Osteocyte (in vitro differentiated cells): ENCODE results near the gene TNFAIP3. TPM values are rescaled to one million over a fixed set of nuclear protein-coding genes. Genes with fewer than 3 reads are reported as not detected.

Experiments
- DNase-seq: peaks from one replicate; pipeline ENCODE4 v3.0.0; 2021; ENCODE audit warnings: mixed read lengths; ENCODE audit not compliant: unreplicated experiment; ENCODE audit errors: extremely low spot score
- H3K27ac Mint-ChIP-seq: one replicate; pipeline ENCODE4 v1.8.0; 2021; ENCODE audit warnings: mild to moderate bottlenecking, mixed read lengths; ENCODE audit not compliant: unreplicated experiment
- H3K27me3 Mint-ChIP-seq: one replicate; pipeline ENCODE4 v1.8.0; 2021; ENCODE audit warnings: mixed read lengths; ENCODE audit not compliant: unreplicated experiment
- H3K36me3 Mint-ChIP-seq: one replicate; pipeline ENCODE4 v1.8.0; 2021; ENCODE audit warnings: mixed read lengths; ENCODE audit not compliant: unreplicated experiment
- H3K4me1 Mint-ChIP-seq: one replicate; pipeline ENCODE4 v1.8.0; 2021; ENCODE audit warnings: mixed read lengths; ENCODE audit not compliant: unreplicated experiment
- H3K4me3 Mint-ChIP-seq: one replicate; pipeline ENCODE4 v1.8.0; 2021; ENCODE audit warnings: mild to moderate bottlenecking, moderate library complexity, mixed read lengths; ENCODE audit not compliant: unreplicated experiment
- H3K9me3 Mint-ChIP-seq: one replicate; pipeline ENCODE4 v1.8.0; 2021; ENCODE audit warnings: mixed read lengths; ENCODE audit not compliant: unreplicated experiment
- total RNA-seq: library from RNA; stranded (reverse); gene quantifications from 2 replicates; pipeline ENCODE4 v1.2.1, GENCODE V29; 2021
- TF ChIP-seq, protein P1 (sequence below): fragments of 200-600 bp; sonication (generic); IDR thresholded peaks from 2 replicates; pipeline ENCODE4 v1.5.0; 2021; ENCODE audit warnings: antibody characterized with exemption, mild to moderate bottlenecking, moderate library complexity

TNFAIP3 gene
- total RNA-seq, 1 donor from 2014 or later, result 12.0 TPM

DNA sequence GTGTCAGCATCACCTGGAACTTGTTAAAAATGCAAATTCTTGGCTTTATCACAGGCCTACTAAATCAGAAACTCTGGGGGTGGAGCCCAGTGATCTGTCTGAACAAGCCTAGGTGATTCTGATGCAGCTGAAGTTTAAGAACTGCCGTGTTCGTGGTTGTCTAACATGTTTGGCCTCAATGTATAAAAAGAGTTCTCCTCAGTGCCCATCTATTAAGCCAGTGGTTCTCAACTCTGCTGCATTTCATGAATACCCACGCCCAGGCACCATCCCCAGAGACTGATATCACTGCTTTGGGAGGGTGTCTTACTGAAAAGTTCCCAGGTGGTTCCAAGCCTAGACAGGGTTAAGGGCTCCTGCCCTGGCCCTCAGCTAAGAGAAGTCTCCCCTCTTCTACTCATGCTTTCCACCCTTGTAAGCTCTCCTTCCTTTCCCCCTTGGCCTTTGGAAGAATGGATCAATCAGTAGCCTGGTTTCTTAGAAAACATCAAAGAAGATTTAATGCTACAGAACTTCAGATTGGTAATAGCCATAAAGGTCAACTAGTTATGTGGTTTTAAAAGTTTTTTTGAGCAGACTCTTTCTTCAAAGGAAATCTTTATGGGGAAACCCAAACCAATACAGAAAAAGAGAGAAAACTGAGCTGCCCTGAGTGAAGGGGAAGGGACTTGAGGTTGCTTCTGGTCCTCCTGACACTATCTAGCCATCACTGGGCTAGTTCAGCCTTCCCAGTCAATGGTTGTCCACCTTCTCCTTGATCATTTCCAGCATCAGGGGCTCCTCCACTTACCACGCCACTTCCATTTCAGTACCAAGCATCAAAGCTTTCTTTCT lies 38.9 kb upstream of the TNFAIP3 start:
- no peak overlapping the region for H3K4me3 Mint-ChIP-seq
- peaks cover 3% of the 10 kb centered on the region for H3K9me3 Mint-ChIP-seq
- no peaks in the 10 kb centered on the region for H3K36me3 Mint-ChIP-seq
- H3K27me3 Mint-ChIP-seq, result no peaks in the 10 kb centered on the region
- H3K27ac Mint-ChIP-seq, result no peak overlapping the region
- H3K4me1 Mint-ChIP-seq, result peaks cover 36% of the 10 kb centered on the region
- DNase-seq, result no peak
- TF ChIP-seq, protein P1, sequence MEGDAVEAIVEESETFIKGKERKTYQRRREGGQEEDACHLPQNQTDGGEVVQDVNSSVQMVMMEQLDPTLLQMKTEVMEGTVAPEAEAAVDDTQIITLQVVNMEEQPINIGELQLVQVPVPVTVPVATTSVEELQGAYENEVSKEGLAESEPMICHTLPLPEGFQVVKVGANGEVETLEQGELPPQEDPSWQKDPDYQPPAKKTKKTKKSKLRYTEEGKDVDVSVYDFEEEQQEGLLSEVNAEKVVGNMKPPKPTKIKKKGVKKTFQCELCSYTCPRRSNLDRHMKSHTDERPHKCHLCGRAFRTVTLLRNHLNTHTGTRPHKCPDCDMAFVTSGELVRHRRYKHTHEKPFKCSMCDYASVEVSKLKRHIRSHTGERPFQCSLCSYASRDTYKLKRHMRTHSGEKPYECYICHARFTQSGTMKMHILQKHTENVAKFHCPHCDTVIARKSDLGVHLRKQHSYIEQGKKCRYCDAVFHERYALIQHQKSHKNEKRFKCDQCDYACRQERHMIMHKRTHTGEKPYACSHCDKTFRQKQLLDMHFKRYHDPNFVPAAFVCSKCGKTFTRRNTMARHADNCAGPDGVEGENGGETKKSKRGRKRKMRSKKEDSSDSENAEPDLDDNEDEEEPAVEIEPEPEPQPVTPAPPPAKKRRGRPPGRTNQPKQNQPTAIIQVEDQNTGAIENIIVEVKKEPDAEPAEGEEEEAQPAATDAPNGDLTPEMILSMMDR, result no peak

DNA sequence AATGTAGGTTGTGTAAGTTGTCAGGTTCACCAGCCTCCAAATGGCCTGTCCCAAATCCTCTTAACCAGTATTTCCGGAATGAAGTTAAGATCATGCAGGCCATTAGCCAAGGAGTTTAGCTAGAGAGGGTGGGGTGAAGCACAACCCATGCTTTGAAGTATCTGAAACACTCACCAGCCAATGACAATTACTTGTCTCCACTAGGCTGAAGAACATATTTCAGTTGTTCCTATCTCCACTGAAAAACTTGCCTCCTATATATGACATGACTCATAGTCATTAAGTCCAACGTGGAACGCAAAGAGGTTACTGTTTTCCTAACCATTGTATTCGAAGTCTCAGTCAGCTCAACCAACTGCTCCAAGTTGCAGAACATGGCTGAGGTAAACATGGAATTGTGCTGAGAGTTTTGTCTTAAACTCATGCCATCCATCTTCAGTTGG lies 37.4 kb upstream of the TNFAIP3 start:
- no peak for DNase-seq
- Mint-ChIP-seq H3K27me3 (no peaks in the 10 kb centered on the region), H3K36me3 (no peaks in the 10 kb centered on the region), H3K9me3 (peaks cover 3% of the 10 kb centered on the region), H3K27ac (no peak overlapping the region), H3K4me1 (peaks cover 22% of the 10 kb centered on the region), H3K4me3 (no peak overlapping the region)
- TF ChIP-seq, protein P1, result no peak

GRCh38 chr6:137830511-137830911 lies 36.5 kb upstream of the TNFAIP3 start:
- no peak for DNase-seq
- H3K27me3 Mint-ChIP-seq, result no peaks in the 10 kb centered on the region
- peaks cover 19% of the 10 kb centered on the region for H3K4me1 Mint-ChIP-seq
- H3K9me3 Mint-ChIP-seq, result peaks cover 3% of the 10 kb centered on the region
- H3K36me3 Mint-ChIP-seq, result no peaks in the 10 kb centered on the region
- TF ChIP-seq, protein P1, result no peak
- no peak overlapping the region for H3K4me3 Mint-ChIP-seq
- no peak overlapping the region for H3K27ac Mint-ChIP-seq

DNA sequence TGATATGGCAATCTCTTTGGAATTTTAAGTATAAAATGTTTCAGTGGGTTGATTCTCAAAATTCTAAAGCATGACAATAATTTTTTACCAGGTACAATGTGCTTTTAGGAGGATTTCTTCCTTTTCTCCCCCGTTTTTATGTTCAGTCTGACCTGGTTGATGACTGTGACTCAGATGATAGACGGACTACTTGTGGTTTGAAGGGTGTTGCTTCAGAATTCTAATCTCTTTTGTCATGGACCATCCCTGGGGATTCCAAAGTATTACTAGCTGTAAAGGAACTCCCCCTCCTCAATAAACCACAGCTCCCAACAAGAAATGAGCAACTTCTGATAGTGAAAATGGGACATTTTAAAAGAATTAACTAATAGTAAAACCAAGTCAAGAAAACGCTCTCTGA lies 34.9 kb upstream of the TNFAIP3 start:
- Mint-ChIP-seq H3K4me3 (no peak overlapping the region), H3K9me3 (peaks cover 3% of the 10 kb centered on the region), H3K27me3 (no peaks in the 10 kb centered on the region), H3K4me1 (peaks cover 19% of the 10 kb centered on the region), H3K27ac (no peak overlapping the region), H3K36me3 (no peaks in the 10 kb centered on the region)
- TF ChIP-seq, protein P1, result no peak
- DNase-seq, result no peak

DNA sequence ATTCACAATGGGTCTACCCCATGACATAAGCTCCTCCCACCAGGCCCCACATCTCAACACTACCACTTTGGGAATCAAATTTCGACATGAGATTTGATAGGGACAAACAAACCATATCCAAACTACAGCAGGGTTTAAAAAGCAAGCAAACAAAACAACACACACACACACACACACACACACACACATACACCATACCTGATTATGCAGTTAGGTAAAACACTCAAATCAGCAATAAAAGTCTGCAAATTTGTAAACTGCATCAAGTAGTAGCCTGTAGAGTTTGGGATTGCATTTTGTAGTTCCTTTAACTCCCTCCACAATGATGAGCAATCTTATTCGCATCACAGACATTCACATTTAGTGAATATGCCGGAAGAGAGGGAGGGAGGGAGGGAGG lies 32.6 kb upstream of the TNFAIP3 start:
- H3K4me1 Mint-ChIP-seq, result peaks cover 19% of the 10 kb centered on the region
- H3K27ac Mint-ChIP-seq, result no peak overlapping the region
- no peak overlapping the region for H3K4me3 Mint-ChIP-seq
- peaks cover 22% of the 10 kb centered on the region for H3K9me3 Mint-ChIP-seq
- TF ChIP-seq, protein P1, result no peak
- no peaks in the 10 kb centered on the region for H3K36me3 Mint-ChIP-seq
- no peaks in the 10 kb centered on the region for H3K27me3 Mint-ChIP-seq
- DNase-seq, result no peak
